PC-9 (cell line): Measurements from ENCODE around the gene CYP2A13. TPM values are rescaled to one million over a fixed set of nuclear protein-coding genes. Genes with fewer than 3 reads are reported as not detected.

Experiments
- BruUV-seq: library from RNA; stranded (reverse); fragments of 400-500 nt; replicated peaks from 2 replicates; lab custom pipeline; 2021; lab: Mats Ljungman, UMichigan
- CTCF ChIA-PET: fragments of 300-600 bp; sonication (Branson Sonifier 250); formaldehyde crosslinking; loops from one replicate; lab custom pipeline; 2022; ENCODE audit warnings: antibody characterized with exemption; lab: Charles Lee
- POLR2A ChIA-PET: fragments of 300-600 bp; sonication (Branson Sonifier 250); formaldehyde crosslinking; loops from one replicate; lab custom pipeline; 2022; ENCODE audit warnings: antibody characterized with exemption; ENCODE audit not compliant: unreplicated experiment; lab: Charles Lee
- DNase-seq, 2 experiments: peaks; one replicate each; pipeline versions ENCODE4 v3.0.0 to v3.0.0-alpha.2; 2015 to 2022; ENCODE audit warnings: mixed read lengths in 1 of 2
- H2AFZ ChIP-seq: fragments of 200-600 bp; sonication (generic); 2 replicates; pipeline ENCODE4 v1.8.1; 2017; ENCODE audit warnings: antibody characterized with exemption
- H3F3A ChIP-seq: fragments of 200-600 bp; sonication (generic); 2 replicates; pipeline ENCODE4 v1.8.1; 2017; ENCODE audit warnings: antibody characterized with exemption, mild to moderate bottlenecking, low read depth; ENCODE audit not compliant: insufficient read depth
- H3K27ac ChIP-seq: fragments of 200-600 bp; sonication (generic); 2 replicates; pipeline ENCODE4 v1.6.1; 2016; ENCODE audit warnings: mixed run types
- H3K27me3 ChIP-seq: fragments of 200-600 bp; sonication (generic); 2 replicates; pipeline ENCODE4 v1.6.1; 2016; ENCODE audit warnings: low read depth, mixed run types; ENCODE audit not compliant: insufficient read depth
- H3K36me3 ChIP-seq: fragments of 200-600 bp; sonication (generic); 2 replicates; pipeline ENCODE4 v1.6.1; 2016; ENCODE audit warnings: low read depth, mixed run types
- H3K4me1 ChIP-seq: fragments of 200-600 bp; sonication (generic); replicated peaks from 2 replicates; pipeline ENCODE4 v1.6.1; 2016; ENCODE audit warnings: mixed run types; ENCODE audit not compliant: insufficient read depth
- H3K4me2 ChIP-seq: fragments of 200-600 bp; sonication (generic); 2 replicates; pipeline ENCODE4 v1.6.1; 2017; ENCODE audit warnings: mixed run types
- H3K4me3 ChIP-seq: fragments of 200-600 bp; sonication (generic); 2 replicates; pipeline ENCODE4 v1.6.1; 2016; ENCODE audit warnings: mixed run types
- H3K79me2 ChIP-seq: fragments of 200-600 bp; sonication (generic); 2 replicates; pipeline ENCODE4 v1.6.1; 2017; ENCODE audit warnings: low read depth, mixed run types
- H3K9me2 ChIP-seq: fragments of 200-600 bp; sonication (generic); 2 replicates; pipeline ENCODE4 v1.8.1; 2017; ENCODE audit warnings: mild to moderate bottlenecking; ENCODE audit not compliant: insufficient read depth
- H3K9me3 ChIP-seq: fragments of 200-600 bp; sonication (generic); 2 replicates; pipeline ENCODE4 v1.8.1; 2016; ENCODE audit warnings: low read depth; ENCODE audit not compliant: insufficient read depth
- H4K20me1 ChIP-seq: fragments of 200-600 bp; sonication (generic); 2 replicates; pipeline ENCODE4 v1.8.1; 2017; ENCODE audit not compliant: insufficient read depth
- CTCF ChIP-seq: fragments of 200-600 bp; sonication (generic); conservative IDR thresholded peaks from 2 replicates; pipeline ENCODE4 v1.6.1; 2017; ENCODE audit warnings: mixed run types, antibody characterized with exemption, mild to moderate bottlenecking, moderate library complexity
- EZH2 ChIP-seq: fragments of 200-600 bp; sonication (generic); IDR thresholded peaks from 2 replicates; pipeline ENCODE4 v1.8.0; 2017; ENCODE audit warnings: antibody characterized with exemption, low read depth
- intact Hi-C: fragments of 100-400 bp; cut with micrococcal nuclease; formaldehyde crosslinking; loops from one replicate; pipeline ENCODE4 v1.10.0; 2022; ENCODE audit not compliant: unreplicated experiment
- total RNA-seq: library from RNA; stranded (reverse); gene quantifications from 2 replicates; pipeline ENCODE4 v1.2.3, GENCODE V29; 2021

Gene CYP2A13
- total RNA-seq, 1 experiment from 2014 or later: not detected

GRCh38 chr19:41144403-41144802 lies 56.2 kb downstream of the CYP2A13 start:
- peaks cover 8% of the 10 kb centered on the region; the same call in 1 of the 2 replicates for H3F3A ChIP-seq
- CTCF ChIA-PET: interaction anchor here (0.6 to 1.0 kb wide), 8 partner anchors 21 to 540 kb away, joined by 3 to 11 read pairs (median 4); partner anchors contain the start of gene RAB4B
- peak; percentile 64 to 75 for DNase-seq
- BruUV-seq: no TSS peak
- no peak overlapping the region for H3K4me3 ChIP-seq
- POLR2A ChIA-PET: no interaction called here
- H3K4me2 ChIP-seq: no peak overlapping the region
- H2AFZ ChIP-seq: no peak overlapping the region
- H3K9me3 ChIP-seq: no peaks in the 10 kb centered on the region
- no peaks in the 10 kb centered on the region for H3K27me3 ChIP-seq
- intact Hi-C loops: loop anchor here (1.0 to 10.0 kb wide), 4 partner anchors 120 to 481 kb away; partner anchors contain the start of gene HNRNPUL1
- no peaks in the 10 kb centered on the region for H3K9me2 ChIP-seq
- no peak overlapping the region for H3K27ac ChIP-seq
- TF ChIP-seq CTCF: peak; percentile 90
- TF ChIP-seq EZH2: no peak
- H4K20me1 ChIP-seq: no peaks in the 10 kb centered on the region
- H3K79me2 ChIP-seq: no peaks in the 10 kb centered on the region
- H3K4me1 ChIP-seq: no peaks in the 10 kb centered on the region
- no peaks in the 10 kb centered on the region for H3K36me3 ChIP-seq

Other genes with a start within 250 kb of the CYP2A13 start
- gene CYP2A6, start 238.0 kb upstream of the CYP2A13 start, total RNA-seq: not detected in 2 replicates
- gene CYP2A7, start 206.2 kb upstream of the CYP2A13 start, total RNA-seq: not detected in 2 replicates
- not detected in 2 replicates for gene CYP2B6, start 97.2 kb upstream of the CYP2A13 start, total RNA-seq
- not detected in 2 replicates for gene CYP2F1, start 26.0 kb downstream of the CYP2A13 start, total RNA-seq
- gene CYP2S1, start 104.8 kb downstream of the CYP2A13 start, total RNA-seq: 6.8 and 14.9 TPM in 2 replicates
- gene AXL, start 130.8 kb downstream of the CYP2A13 start, total RNA-seq: 236 and 271 TPM in 2 replicates
- gene HNRNPUL1, start 175.9 kb downstream of the CYP2A13 start, total RNA-seq: 248 and 266 TPM in 2 replicates
- 24.1 and 26.4 TPM in 2 replicates for gene CCDC97, start 221.7 kb downstream of the CYP2A13 start, total RNA-seq